Mammary epithelial cell (primary cell): ENCODE data around the gene KRT81.

Experiments used
- EZH2 ChIP-seq: IDR thresholded peaks from 2 replicates; pipeline ENCODE4 v1.6.1; 2012; ENCODE audit warnings: low read length, inconsistent platforms, borderline replicate concordance
- TF ChIP-seq, protein P1 (sequence below), 2 donors: IDR thresholded peaks in 1 of 2; conservative IDR thresholded peaks in 1 of 2; 2 replicates each; pipeline ENCODE4 v1.5.1; 2011 to 2012; ENCODE audit warnings: inconsistent platforms in 2 of 2, low read length in 2 of 2, mild to moderate bottlenecking in 2 of 2, control low read depth in 1 of 2, low read depth in 1 of 2; ENCODE audit not compliant: insufficient read depth in 1 of 2; ENCODE audit errors: extremely low read depth in 1 of 2

- TF ChIP-seq, protein P1, sequence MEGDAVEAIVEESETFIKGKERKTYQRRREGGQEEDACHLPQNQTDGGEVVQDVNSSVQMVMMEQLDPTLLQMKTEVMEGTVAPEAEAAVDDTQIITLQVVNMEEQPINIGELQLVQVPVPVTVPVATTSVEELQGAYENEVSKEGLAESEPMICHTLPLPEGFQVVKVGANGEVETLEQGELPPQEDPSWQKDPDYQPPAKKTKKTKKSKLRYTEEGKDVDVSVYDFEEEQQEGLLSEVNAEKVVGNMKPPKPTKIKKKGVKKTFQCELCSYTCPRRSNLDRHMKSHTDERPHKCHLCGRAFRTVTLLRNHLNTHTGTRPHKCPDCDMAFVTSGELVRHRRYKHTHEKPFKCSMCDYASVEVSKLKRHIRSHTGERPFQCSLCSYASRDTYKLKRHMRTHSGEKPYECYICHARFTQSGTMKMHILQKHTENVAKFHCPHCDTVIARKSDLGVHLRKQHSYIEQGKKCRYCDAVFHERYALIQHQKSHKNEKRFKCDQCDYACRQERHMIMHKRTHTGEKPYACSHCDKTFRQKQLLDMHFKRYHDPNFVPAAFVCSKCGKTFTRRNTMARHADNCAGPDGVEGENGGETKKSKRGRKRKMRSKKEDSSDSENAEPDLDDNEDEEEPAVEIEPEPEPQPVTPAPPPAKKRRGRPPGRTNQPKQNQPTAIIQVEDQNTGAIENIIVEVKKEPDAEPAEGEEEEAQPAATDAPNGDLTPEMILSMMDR (conservative IDR thresholded peaks at IDR 0.05 in 1 of 2, IDR thresholded peaks at IDR 0.05 in 1 of 2; ENCODE audit: extremely low read depth in 1 of 2, insufficient read depth in 1 of 2, low read depth in 1 of 2, low read length in 2 of 2): no peak
- no peak for TF ChIP-seq EZH2
These were observed 9.7 kb upstream of the KRT81 start for GRCh38 chr12:52300796-52301691.
